Liver (tissue), 9 donors: ENCODE data around the gene PCID2. TPM values are rescaled to one million over a fixed set of nuclear protein-coding genes. Genes with fewer than 3 reads are reported as not detected.
A peak's percentile ranks its signal among the peaks of the same experiment; 100 is the strongest.

ENCODE experiments used
- DNase-seq: peaks from one replicate; pipeline ENCODE4 v3.0.0-alpha.2; 2017; ENCODE audit warnings: low spot score
- H3K27ac ChIP-seq, 2 donors: one replicate each; pipeline ENCODE4 v1.7.0; 2013; ENCODE audit warnings: inconsistent platforms in 2 of 2, low read length in 2 of 2, control low read depth in 1 of 2, low read depth in 1 of 2, mild to moderate bottlenecking in 1 of 2
- H3K27me3 ChIP-seq, 4 donors: one replicate each; pipeline versions ENCODE4 v1.6.1 to v1.7.0; 2013; ENCODE audit warnings: low read length in 3 of 4, inconsistent platforms in 1 of 4, mild to moderate bottlenecking in 1 of 4, moderate library complexity in 1 of 4; ENCODE audit not compliant: control insufficient read depth in 4 of 4, insufficient read depth in 4 of 4
- H3K36me3 ChIP-seq, 4 donors: one replicate each; pipeline versions ENCODE4 v1.6.1 to v1.7.0; 2013; ENCODE audit warnings: low read length in 3 of 4, mild to moderate bottlenecking in 3 of 4, low read depth in 1 of 4, moderate library complexity in 1 of 4; ENCODE audit not compliant: control insufficient read depth in 4 of 4, insufficient read depth in 3 of 4
- H3K4me1 ChIP-seq, 4 donors: one replicate each; pipeline versions ENCODE4 v1.6.1 to v1.7.0; 2013; ENCODE audit warnings: low read length in 3 of 4, mild to moderate bottlenecking in 3 of 4, moderate library complexity in 1 of 4; ENCODE audit not compliant: control insufficient read depth in 4 of 4, insufficient read depth in 4 of 4
- H3K4me3 ChIP-seq, 3 donors: one replicate each; pipeline versions ENCODE4 v1.6.1 to v1.7.0; 2013; ENCODE audit warnings: low read length in 3 of 3, control low read depth in 1 of 3, low read depth in 1 of 3, mild to moderate bottlenecking in 1 of 3
- H3K9ac ChIP-seq, 2 donors: one replicate each; pipeline ENCODE4 v1.7.0; 2013; ENCODE audit warnings: low read length in 2 of 2, mild to moderate bottlenecking in 2 of 2, moderate library complexity in 2 of 2, control low read depth in 1 of 2, low read depth in 1 of 2
- H3K9me3 ChIP-seq, 4 donors: one replicate each; pipeline versions ENCODE4 v1.6.1 to v1.7.0; 2013; ENCODE audit warnings: low read length in 3 of 4; ENCODE audit not compliant: control insufficient read depth in 4 of 4
- CTCF ChIP-seq: fragments of 150-350 bp; IDR thresholded peaks from 2 replicates; pipeline ENCODE4 v1.5.1; 2017; ENCODE audit warnings: improper control_type of control experiment, low read depth, low read length; ENCODE audit not compliant: missing input control
- EGR1 ChIP-seq, 2 donors: IDR thresholded peaks; 2 replicates each; pipeline ENCODE4 v1.6.1; 2016 to 2018; ENCODE audit warnings: antibody characterized with exemption in 2 of 2, low read depth in 2 of 2
- FOXA1 ChIP-seq: IDR thresholded peaks from 2 replicates; pipeline ENCODE4 v1.6.1; 2016; ENCODE audit warnings: antibody characterized with exemption
- HNF4A ChIP-seq, 2 donors: conservative IDR thresholded peaks; 2 replicates each; pipeline ENCODE4 v1.6.1; 2016; ENCODE audit warnings: antibody characterized with exemption in 2 of 2, mild to moderate bottlenecking in 2 of 2
- HNF4G ChIP-seq: IDR thresholded peaks from 2 replicates; pipeline ENCODE4 v1.6.1; 2016; ENCODE audit warnings: antibody characterized with exemption
- JUND ChIP-seq, 2 donors: IDR thresholded peaks; 2 replicates each; pipeline ENCODE4 v1.6.1; 2016; ENCODE audit warnings: antibody characterized with exemption in 2 of 2
- MAX ChIP-seq: IDR thresholded peaks from 2 replicates; pipeline ENCODE4 v1.6.1; 2016; ENCODE audit warnings: antibody characterized with exemption
- REST ChIP-seq: IDR thresholded peaks from 2 replicates; pipeline ENCODE4 v1.6.1; 2016; ENCODE audit warnings: antibody characterized with exemption, mild to moderate bottlenecking
- RXRA ChIP-seq, 2 donors: IDR thresholded peaks; 2 replicates each; pipeline ENCODE4 v1.6.1; 2017 to 2018; ENCODE audit warnings: antibody characterized with exemption in 2 of 2, mild to moderate bottlenecking in 1 of 2
- SP1 ChIP-seq: IDR thresholded peaks from 2 replicates; pipeline ENCODE4 v1.6.1; 2018; ENCODE audit warnings: antibody characterized with exemption, mild to moderate bottlenecking
- YY1 ChIP-seq: IDR thresholded peaks from 2 replicates; pipeline ENCODE4 v1.6.1; 2016; ENCODE audit warnings: antibody characterized with exemption, mild to moderate bottlenecking
- WGBS: extraction: QIAGEN DNeasy Blood & Tissue Kit; methylation state at CpG from one replicate; pipeline ENCODE4 v1.1.7; 2013; 5-methylcytosine and 5-hydroxymethylcytosine counted together
- polyA plus RNA-seq, 2 donors: library from polyadenylated mRNA; stranded (reverse) in 1 of 2; unstranded in 1 of 2; fragments of 200-250 nt in 1 of 2; fragments of >200 nt in 1 of 2; fragmentation: Nextera tagmentation in 1 of 2; extraction: Ambion mirVana in 1 of 2; gene quantifications; one replicate each; pipeline versions ENCODE4 v1.2.1 to v1.2.3, GENCODE V29; 2013 to 2015
- total RNA-seq, 2 donors: library from RNA; depleted of rRNA; stranded (reverse); fragments of >200 nt; gene quantifications; one replicate each; pipeline ENCODE4 v1.2.3, GENCODE V29; 2014
- TF ChIP-seq, protein P1 (sequence below): IDR thresholded peaks from 2 replicates; pipeline ENCODE4 v1.6.1; 2016; ENCODE audit warnings: antibody characterized with exemption
- donor health status: healthy.
- donor health status: healthy.
- donor health status: healthy.
- donor health status: healthy.
- donor health status: healthy.

The PCID2 gene
- total and polyA plus RNA-seq, 4 donors = 13.8 to 39.1 (median 22.7) TPM

DNA sequence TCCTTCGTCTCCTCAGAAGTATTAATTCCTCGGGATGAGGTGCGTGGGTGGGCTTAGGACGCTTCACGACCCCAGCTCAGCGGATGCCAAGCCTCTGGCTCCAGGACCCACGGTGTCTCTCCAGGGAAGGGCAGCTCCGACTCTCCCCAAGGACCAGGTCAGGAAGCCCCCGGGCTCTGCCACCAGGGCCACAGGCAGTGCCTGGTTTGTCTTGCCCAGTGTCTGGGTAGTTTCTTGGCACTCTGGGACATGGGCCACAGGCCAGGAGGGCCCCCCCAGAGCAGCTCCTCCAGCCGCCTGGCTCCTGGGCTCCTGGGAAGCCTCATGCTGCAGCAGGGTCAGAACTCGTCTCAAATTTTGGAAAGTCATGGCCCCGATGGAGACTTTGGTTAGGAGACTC, 47.5 kb downstream of the PCID2 start:
- TF ChIP-seq, protein P1, sequence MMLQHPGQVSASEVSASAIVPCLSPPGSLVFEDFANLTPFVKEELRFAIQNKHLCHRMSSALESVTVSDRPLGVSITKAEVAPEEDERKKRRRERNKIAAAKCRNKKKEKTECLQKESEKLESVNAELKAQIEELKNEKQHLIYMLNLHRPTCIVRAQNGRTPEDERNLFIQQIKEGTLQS = no peak
- TF ChIP-seq JUND (IDR thresholded peaks at IDR 0.05) = no peak
- no peaks in the 10 kb centered on the region for H3K9me3 ChIP-seq
- no peak for DNase-seq
- H3K4me3 ChIP-seq = no peak overlapping the region
- H3K27me3 ChIP-seq = no peaks in the 10 kb centered on the region
- peaks cover 0 to 30% (median 17%) of the 10 kb centered on the region in 4 donors for H3K4me1 ChIP-seq
- no peak overlapping the region for H3K9ac ChIP-seq
- 82% methylated on average over 12 of the region's 12 CpGs for WGBS
- peaks cover 0 to 8% (median 3%) of the 10 kb centered on the region in 4 donors for H3K36me3 ChIP-seq
- no peak overlapping the region for H3K27ac ChIP-seq

GRCh38 chr13:113159701-113160100, 48.8 kb downstream of the PCID2 start:
- Histone ChIP-seq H3K4me3 (peak overlapping the region; percentile 35 to 62 (median 50)), H3K36me3 (peaks cover 0 to 5% (median 2%) of the 10 kb centered on the region in 4 donors), H3K9me3 (no peaks in the 10 kb centered on the region), H3K4me1 (peaks cover 0 to 31% (median 18%) of the 10 kb centered on the region in 4 donors), H3K27ac (peak overlapping the region; percentile 89 to 97), H3K27me3 (no peaks in the 10 kb centered on the region), H3K9ac (peak overlapping the region in 1 of 2 donors; percentile 66)
- no peak for DNase-seq
- WGBS = 61% methylated on average over 20 of the region's 20 CpGs
- TF ChIP-seq REST (no peak), RXRA (IDR thresholded peaks at IDR 0.05) (no peak), CTCF (no peak), HNF4G (no peak), EGR1 (IDR thresholded peaks at IDR 0.05; ENCODE audit: low read depth in 2 of 2) (no peak), YY1 (no peak), JUND (IDR thresholded peaks at IDR 0.05) (no peak), HNF4A (conservative IDR thresholded peaks at IDR 0.05) (no peak), MAX (no peak), SP1 (no peak), FOXA1 (no peak)
- TF ChIP-seq, protein P1 = no peak
